ENCODE results near the gene FBN2.

Gene FBN2

GRCh38 chr5:128273736-128274135 is 264.3 kb downstream of the FBN2 start:
- H3K9ac ChIP-seq (ENCODE audit: low read length), result no peak overlapping the region
- H3K4me1 ChIP-seq (ENCODE audit: control insufficient read depth, insufficient read depth, low read length), result no peaks in the 10 kb centered on the region
- no peaks in the 10 kb centered on the region for H3K9me3 ChIP-seq (ENCODE audit: control insufficient read depth, low read length)
- H3K4me3 ChIP-seq (ENCODE audit: low read length), result no peak overlapping the region
- H3K36me3 ChIP-seq (ENCODE audit: control insufficient read depth, insufficient read depth, low read length), result no peaks in the 10 kb centered on the region
- no peaks in the 10 kb centered on the region for H3K27me3 ChIP-seq (ENCODE audit: control insufficient read depth, insufficient read depth, low read length)

DNA sequence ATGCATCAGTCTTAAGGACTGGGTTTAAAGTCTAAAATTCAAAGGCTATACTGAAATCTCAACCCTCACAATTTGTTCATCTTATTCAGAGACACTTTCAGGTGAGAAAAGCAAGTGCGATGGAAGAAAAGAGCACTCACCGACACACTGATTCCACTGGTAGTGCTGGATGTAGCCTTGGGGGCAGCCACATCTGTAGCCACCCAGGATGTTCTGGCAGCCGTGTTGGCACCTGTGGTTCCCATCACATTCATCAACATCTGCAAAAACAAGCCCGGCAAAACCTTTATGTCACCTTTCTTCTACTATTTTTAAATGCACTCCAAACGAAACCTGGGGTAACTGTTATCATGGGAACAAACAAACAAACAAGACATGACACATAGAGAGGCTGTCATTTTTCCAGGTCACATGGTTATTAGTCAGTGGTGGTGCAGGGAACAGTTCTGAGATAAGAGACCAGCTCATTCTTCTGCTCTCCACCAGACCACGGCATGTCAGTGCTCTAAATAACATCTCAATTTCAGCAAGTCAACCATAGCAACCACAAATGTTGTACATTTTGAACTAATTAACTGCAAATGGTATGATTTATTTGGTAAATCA is 266.1 kb downstream of the FBN2 start:
- no peak overlapping the region for H3K9ac ChIP-seq (ENCODE audit: low read length)
- no peaks in the 10 kb centered on the region for H3K9me3 ChIP-seq (ENCODE audit: control insufficient read depth, low read length)
- H3K4me1 ChIP-seq (ENCODE audit: control insufficient read depth, insufficient read depth, low read length), result no peaks in the 10 kb centered on the region
- no peak overlapping the region for H3K4me3 ChIP-seq (ENCODE audit: low read length)
- H3K36me3 ChIP-seq (ENCODE audit: control insufficient read depth, insufficient read depth, low read length), result no peaks in the 10 kb centered on the region
- H3K27me3 ChIP-seq (ENCODE audit: control insufficient read depth, insufficient read depth, low read length), result no peaks in the 10 kb centered on the region

GRCh38 chr5:128271071-128271470 is 267.0 kb downstream of the FBN2 start:
- Histone ChIP-seq H3K4me1 (ENCODE audit: control insufficient read depth, insufficient read depth, low read length) (no peaks in the 10 kb centered on the region), H3K9me3 (ENCODE audit: control insufficient read depth, low read length) (no peaks in the 10 kb centered on the region), H3K27me3 (ENCODE audit: control insufficient read depth, insufficient read depth, low read length) (no peaks in the 10 kb centered on the region), H3K4me3 (ENCODE audit: low read length) (no peak overlapping the region), H3K36me3 (ENCODE audit: control insufficient read depth, insufficient read depth, low read length) (no peaks in the 10 kb centered on the region), H3K9ac (ENCODE audit: low read length) (no peak overlapping the region)

DNA sequence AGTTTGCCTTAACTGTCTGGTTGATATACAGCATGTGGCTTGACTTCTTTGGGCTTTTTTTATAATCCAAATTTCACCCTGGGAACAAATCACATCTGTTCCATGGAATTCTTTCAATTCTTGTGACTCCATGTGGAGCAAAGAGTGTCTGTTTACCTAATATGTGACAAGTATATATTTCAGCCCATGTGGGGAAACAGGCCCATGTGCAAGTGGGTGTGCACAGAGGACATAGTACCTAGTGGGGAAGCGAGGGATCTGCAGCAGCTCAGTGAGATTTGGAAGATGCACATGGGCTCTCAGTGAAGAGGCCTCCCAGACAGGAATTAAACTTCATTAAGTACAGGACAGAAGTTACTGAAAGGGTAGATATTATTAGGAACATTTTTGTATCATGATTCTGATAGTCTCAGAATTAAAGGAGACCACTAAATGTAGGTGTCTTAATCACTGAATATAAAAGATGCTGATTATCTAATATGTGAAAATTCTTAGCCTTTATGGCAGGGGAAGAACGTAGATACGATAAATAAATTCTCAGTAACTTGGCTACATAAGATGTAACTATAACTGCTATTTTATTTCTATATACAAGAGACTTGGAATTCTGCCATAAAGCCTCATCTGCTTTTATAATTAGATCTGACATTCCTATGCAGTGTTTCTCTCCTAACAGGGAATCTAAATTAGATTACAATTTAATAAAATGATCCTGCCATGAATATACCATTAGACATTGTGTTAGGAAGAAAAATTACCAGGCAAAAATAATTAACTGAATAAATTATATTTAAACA is 273.3 kb downstream of the FBN2 start:
- Histone ChIP-seq H3K9ac (ENCODE audit: low read length) (no peak overlapping the region), H3K4me3 (ENCODE audit: low read length) (no peak overlapping the region), H3K9me3 (ENCODE audit: control insufficient read depth, low read length) (no peaks in the 10 kb centered on the region), H3K4me1 (ENCODE audit: control insufficient read depth, insufficient read depth, low read length) (no peaks in the 10 kb centered on the region), H3K27me3 (ENCODE audit: control insufficient read depth, insufficient read depth, low read length) (no peaks in the 10 kb centered on the region), H3K36me3 (ENCODE audit: control insufficient read depth, insufficient read depth, low read length) (no peaks in the 10 kb centered on the region)

DNA sequence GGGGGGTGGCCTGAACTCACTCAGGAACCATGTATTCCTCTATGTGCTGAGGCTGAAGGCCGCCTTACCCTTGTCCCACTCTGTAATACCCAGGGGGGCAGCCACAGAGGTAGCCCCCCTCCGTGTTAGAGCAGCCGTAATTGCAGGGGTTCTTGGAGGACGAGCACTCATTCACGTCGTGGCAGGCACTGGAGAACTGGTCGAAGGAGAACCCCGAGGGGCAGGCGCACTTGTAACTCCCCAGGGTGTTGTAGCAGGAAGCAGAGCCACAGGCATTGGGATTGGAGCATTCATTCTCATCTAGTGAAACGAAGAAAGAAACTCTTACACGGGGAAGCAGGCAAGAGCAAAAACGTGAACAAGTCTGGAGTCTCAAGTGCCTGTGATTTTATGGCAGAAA is 274.7 kb downstream of the FBN2 start:
- no peak overlapping the region for H3K9ac ChIP-seq (ENCODE audit: low read length)
- H3K27me3 ChIP-seq (ENCODE audit: control insufficient read depth, insufficient read depth, low read length), result no peaks in the 10 kb centered on the region
- H3K4me1 ChIP-seq (ENCODE audit: control insufficient read depth, insufficient read depth, low read length), result no peaks in the 10 kb centered on the region
- H3K4me3 ChIP-seq (ENCODE audit: low read length), result no peak overlapping the region
- H3K9me3 ChIP-seq (ENCODE audit: control insufficient read depth, low read length), result no peaks in the 10 kb centered on the region
- no peaks in the 10 kb centered on the region for H3K36me3 ChIP-seq (ENCODE audit: control insufficient read depth, insufficient read depth, low read length)

GRCh38 chr5:128262911-128263310 is 275.1 kb downstream of the FBN2 start:
- Histone ChIP-seq H3K27me3 (ENCODE audit: control insufficient read depth, insufficient read depth, low read length) (no peaks in the 10 kb centered on the region), H3K4me1 (ENCODE audit: control insufficient read depth, insufficient read depth, low read length) (no peaks in the 10 kb centered on the region), H3K9me3 (ENCODE audit: control insufficient read depth, low read length) (no peaks in the 10 kb centered on the region), H3K9ac (ENCODE audit: low read length) (no peak overlapping the region), H3K4me3 (ENCODE audit: low read length) (no peak overlapping the region), H3K36me3 (ENCODE audit: control insufficient read depth, insufficient read depth, low read length) (no peaks in the 10 kb centered on the region)

- Histone ChIP-seq H3K4me1 (ENCODE audit: control insufficient read depth, insufficient read depth, low read length) (no peaks in the 10 kb centered on the region), H3K27me3 (ENCODE audit: control insufficient read depth, insufficient read depth, low read length) (no peaks in the 10 kb centered on the region), H3K36me3 (ENCODE audit: control insufficient read depth, insufficient read depth, low read length) (no peaks in the 10 kb centered on the region), H3K4me3 (ENCODE audit: low read length) (no peak overlapping the region), H3K9me3 (ENCODE audit: control insufficient read depth, low read length) (no peaks in the 10 kb centered on the region), H3K9ac (ENCODE audit: low read length) (no peak overlapping the region)
These were observed 278.4 kb downstream of the FBN2 start for GRCh38 chr5:128259607-128260021.

GRCh38 chr5:128258372-128258771 is 279.7 kb downstream of the FBN2 start:
- no peaks in the 10 kb centered on the region for H3K27me3 ChIP-seq (ENCODE audit: control insufficient read depth, insufficient read depth, low read length)
- H3K4me1 ChIP-seq (ENCODE audit: control insufficient read depth, insufficient read depth, low read length), result no peaks in the 10 kb centered on the region
- H3K9ac ChIP-seq (ENCODE audit: low read length), result no peak overlapping the region
- H3K9me3 ChIP-seq (ENCODE audit: control insufficient read depth, low read length), result no peaks in the 10 kb centered on the region
- no peak overlapping the region for H3K4me3 ChIP-seq (ENCODE audit: low read length)
- no peaks in the 10 kb centered on the region for H3K36me3 ChIP-seq (ENCODE audit: control insufficient read depth, insufficient read depth, low read length)

DNA sequence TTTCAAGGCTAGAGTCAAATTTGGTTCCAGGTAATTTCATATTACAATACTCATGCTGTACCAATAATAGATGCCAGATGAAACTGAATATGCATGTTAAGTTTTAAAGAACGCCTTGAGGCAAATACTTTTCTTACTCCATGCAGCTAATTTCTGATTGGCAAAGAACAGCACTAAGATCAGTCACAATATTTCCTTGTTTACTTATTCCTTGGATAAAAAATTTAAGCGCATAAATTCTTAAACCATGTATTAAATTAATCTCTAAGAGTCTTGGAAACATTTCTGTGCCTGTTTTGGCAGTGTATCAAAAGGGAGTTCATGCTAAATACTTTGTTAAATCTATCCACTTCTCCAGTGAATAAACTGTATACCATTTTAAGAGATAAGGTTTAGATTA is 281.0 kb downstream of the FBN2 start:
- H3K36me3 ChIP-seq (ENCODE audit: control insufficient read depth, insufficient read depth, low read length), result no peaks in the 10 kb centered on the region
- H3K4me1 ChIP-seq (ENCODE audit: control insufficient read depth, insufficient read depth, low read length), result no peaks in the 10 kb centered on the region
- no peaks in the 10 kb centered on the region for H3K27me3 ChIP-seq (ENCODE audit: control insufficient read depth, insufficient read depth, low read length)
- no peak overlapping the region for H3K4me3 ChIP-seq (ENCODE audit: low read length)
- H3K9me3 ChIP-seq (ENCODE audit: control insufficient read depth, low read length), result no peaks in the 10 kb centered on the region
- no peak overlapping the region for H3K9ac ChIP-seq (ENCODE audit: low read length)

GRCh38 chr5:128254789-128255188 is 283.3 kb downstream of the FBN2 start:
- H3K9ac ChIP-seq (ENCODE audit: low read length), result no peak overlapping the region
- H3K4me3 ChIP-seq (ENCODE audit: low read length), result no peak overlapping the region
- H3K9me3 ChIP-seq (ENCODE audit: control insufficient read depth, low read length), result no peaks in the 10 kb centered on the region
- H3K27me3 ChIP-seq (ENCODE audit: control insufficient read depth, insufficient read depth, low read length), result no peaks in the 10 kb centered on the region
- no peaks in the 10 kb centered on the region for H3K4me1 ChIP-seq (ENCODE audit: control insufficient read depth, insufficient read depth, low read length)
- H3K36me3 ChIP-seq (ENCODE audit: control insufficient read depth, insufficient read depth, low read length), result no peaks in the 10 kb centered on the region

GRCh38 chr5:128253880-128254279 is 284.2 kb downstream of the FBN2 start:
- H3K27me3 ChIP-seq (ENCODE audit: control insufficient read depth, insufficient read depth, low read length), result no peaks in the 10 kb centered on the region
- H3K4me1 ChIP-seq (ENCODE audit: control insufficient read depth, insufficient read depth, low read length), result no peaks in the 10 kb centered on the region
- H3K9ac ChIP-seq (ENCODE audit: low read length), result no peak overlapping the region
- H3K9me3 ChIP-seq (ENCODE audit: control insufficient read depth, low read length), result no peaks in the 10 kb centered on the region
- no peaks in the 10 kb centered on the region for H3K36me3 ChIP-seq (ENCODE audit: control insufficient read depth, insufficient read depth, low read length)
- H3K4me3 ChIP-seq (ENCODE audit: low read length), result no peak overlapping the region

GRCh38 chr5:128253161-128253560 is 284.9 kb downstream of the FBN2 start:
- no peaks in the 10 kb centered on the region for H3K27me3 ChIP-seq (ENCODE audit: control insufficient read depth, insufficient read depth, low read length)
- no peak overlapping the region for H3K9ac ChIP-seq (ENCODE audit: low read length)
- H3K4me1 ChIP-seq (ENCODE audit: control insufficient read depth, insufficient read depth, low read length), result no peaks in the 10 kb centered on the region
- no peaks in the 10 kb centered on the region for H3K36me3 ChIP-seq (ENCODE audit: control insufficient read depth, insufficient read depth, low read length)
- H3K9me3 ChIP-seq (ENCODE audit: control insufficient read depth, low read length), result no peaks in the 10 kb centered on the region
- no peak overlapping the region for H3K4me3 ChIP-seq (ENCODE audit: low read length)

Measured in mucosa of stomach (tissue), 1 donor.